ENCODE results near the gene RAB11FIP2. TPM values are rescaled to one million over a fixed set of nuclear protein-coding genes. Genes with fewer than 3 reads are reported as not detected.

Gene RAB11FIP2
- total RNA-seq, 3 donors from 2014 or later: 26.5 to 36.4 (median 26.7) TPM

DNA sequence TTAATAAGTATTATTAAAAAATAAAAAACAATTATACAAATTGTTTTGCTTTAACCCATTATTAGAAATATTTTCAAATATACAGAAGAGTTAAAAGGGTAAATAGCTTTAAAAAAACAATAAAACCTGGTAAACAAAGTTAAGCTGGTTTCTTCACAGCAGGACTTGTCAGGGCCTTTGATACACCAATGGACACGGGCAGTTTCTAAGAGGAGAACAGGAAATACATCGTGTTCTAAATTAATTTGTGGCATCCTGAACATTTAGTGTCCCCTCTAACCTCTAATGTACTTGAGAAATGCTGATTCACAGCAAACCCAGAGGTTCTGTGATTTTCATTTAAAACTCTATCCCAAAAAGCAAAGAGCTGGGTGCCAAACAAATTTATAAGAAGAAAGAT is 80.8 kb downstream of the RAB11FIP2 start:
- TF ChIP-seq CTCF (IDR thresholded peaks at IDR 0.05): no peak
- TF ChIP-seq POLR2AphosphoS5 (IDR thresholded peaks at IDR 0.05): no peak
- TF ChIP-seq POLR2A (IDR thresholded peaks at IDR 0.05): no peak
- no peaks in the 10 kb centered on the region for H3K9me3 ChIP-seq
- H3K4me3 ChIP-seq: no peak overlapping the region
- DNase-seq (ENCODE audit: low spot score in 2 of 2): no peak
- H3K36me3 ChIP-seq: no peaks in the 10 kb centered on the region
- H3K4me1 ChIP-seq: no peaks in the 10 kb centered on the region
- intact Hi-C loops (cut with DNase I; ENCODE audit: low total_unique reads): no loop called here
- no peaks in the 10 kb centered on the region for H3K27me3 ChIP-seq
- no peak overlapping the region for H3K27ac ChIP-seq

GRCh38 chr10:117964536-117964935 is 82.2 kb downstream of the RAB11FIP2 start:
- intact Hi-C loops (cut with DNase I; ENCODE audit: low total_unique reads): no loop called here
- no peak overlapping the region for H3K4me3 ChIP-seq
- no peak for DNase-seq (ENCODE audit: low spot score in 2 of 2)

GRCh38 chr10:117960345-117960935 is 86.3 kb downstream of the RAB11FIP2 start:
- Histone ChIP-seq H3K4me1 (no peaks in the 10 kb centered on the region), H3K4me3 (no peak overlapping the region), H3K9me3 (no peaks in the 10 kb centered on the region), H3K27ac (no peak overlapping the region), H3K36me3 (no peaks in the 10 kb centered on the region), H3K27me3 (no peaks in the 10 kb centered on the region)
- intact Hi-C loops (cut with DNase I; ENCODE audit: low total_unique reads): no loop called here
- no peak for TF ChIP-seq POLR2AphosphoS5 (IDR thresholded peaks at IDR 0.05)
- TF ChIP-seq CTCF (IDR thresholded peaks at IDR 0.05): no peak
- TF ChIP-seq POLR2A (IDR thresholded peaks at IDR 0.05): no peak
- no peak for DNase-seq (ENCODE audit: low spot score in 2 of 2)

More at GRCh38 chr10:117964536-117964935, 82.2 kb downstream of the RAB11FIP2 start:
- TF ChIP-seq CTCF (IDR thresholded peaks at IDR 0.05) (no peak), POLR2A (IDR thresholded peaks at IDR 0.05) (no peak), POLR2AphosphoS5 (IDR thresholded peaks at IDR 0.05) (no peak)
- Histone ChIP-seq H3K36me3 (no peaks in the 10 kb centered on the region), H3K9me3 (no peaks in the 10 kb centered on the region), H3K27me3 (no peaks in the 10 kb centered on the region), H3K27ac (no peak overlapping the region), H3K4me1 (no peaks in the 10 kb centered on the region)

- no peak for DNase-seq (ENCODE audit: low spot score in 2 of 2)
- Histone ChIP-seq H3K9me3 (no peaks in the 10 kb centered on the region), H3K27me3 (no peaks in the 10 kb centered on the region), H3K4me1 (no peaks in the 10 kb centered on the region), H3K27ac (no peak overlapping the region), H3K4me3 (no peak overlapping the region), H3K36me3 (no peaks in the 10 kb centered on the region)
- intact Hi-C loops (cut with DNase I; ENCODE audit: low total_unique reads): no loop called here
- TF ChIP-seq POLR2AphosphoS5 (IDR thresholded peaks at IDR 0.05): no peak
- no peak for TF ChIP-seq CTCF (IDR thresholded peaks at IDR 0.05)
- no peak for TF ChIP-seq POLR2A (IDR thresholded peaks at IDR 0.05)
Measured at GRCh38 chr10:117956972-117957371, 89.8 kb downstream of the RAB11FIP2 start.

DNA sequence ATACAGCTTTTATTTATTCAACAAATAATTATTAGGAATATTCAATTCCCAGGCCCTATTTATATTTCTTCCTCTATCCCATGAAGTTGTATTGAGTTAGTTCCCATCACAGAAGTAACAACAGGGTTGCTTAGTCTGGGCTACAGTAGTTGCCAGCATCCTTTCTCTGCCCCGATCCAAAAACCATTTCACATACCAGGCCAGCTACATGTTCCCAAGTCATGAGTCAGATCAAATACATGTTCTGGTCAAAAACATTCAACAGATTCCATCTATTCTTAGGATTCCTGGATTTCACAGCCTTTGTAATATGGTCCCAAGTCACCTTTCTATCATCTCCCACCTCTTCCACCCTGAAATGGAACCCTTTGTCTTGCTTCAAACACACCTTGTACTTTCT is 91.6 kb downstream of the RAB11FIP2 start:
- intact Hi-C loops (cut with DNase I; ENCODE audit: low total_unique reads): no loop called here
- no peak for DNase-seq (ENCODE audit: low spot score in 2 of 2)

More for the DNA sequence above, 91.6 kb downstream of the RAB11FIP2 start:
- Histone ChIP-seq H3K27me3 (no peaks in the 10 kb centered on the region), H3K27ac (no peak overlapping the region), H3K4me3 (no peak overlapping the region), H3K9me3 (no peaks in the 10 kb centered on the region), H3K4me1 (no peaks in the 10 kb centered on the region), H3K36me3 (no peaks in the 10 kb centered on the region)
- no peak for TF ChIP-seq POLR2A (IDR thresholded peaks at IDR 0.05)
- TF ChIP-seq CTCF (IDR thresholded peaks at IDR 0.05): no peak
- no peak for TF ChIP-seq POLR2AphosphoS5 (IDR thresholded peaks at IDR 0.05)

All from breast epithelium (tissue), 4 donors.